Activated naive CD8-positive, alpha-beta T cell treated with anti-CD3 and anti-CD28 coated beads, Interleukin-2, amount 50 U/mL, for 24 hours (primary cell): ENCODE results near the gene DKK3.

Experiments
- ATAC-seq: fragments of 150-1000 bp; cut with Tn5 transposase; one replicate; pipeline ENCODE4 v1.10.0; 2021
- DNase-seq: peaks from one replicate; pipeline ENCODE4 v3.0.0; 2021
- H3K27ac Mint-ChIP-seq: one replicate; pipeline ENCODE4 v1.8.0; 2021; ENCODE audit warnings: mild to moderate bottlenecking, mixed read lengths
- H3K27me3 Mint-ChIP-seq: one replicate; pipeline ENCODE4 v1.8.0; 2021; ENCODE audit warnings: mixed read lengths
- H3K36me3 Mint-ChIP-seq: one replicate; pipeline ENCODE4 v1.8.0; 2021; ENCODE audit warnings: low read depth, mixed read lengths
- H3K4me1 Mint-ChIP-seq: one replicate; pipeline ENCODE4 v1.8.0; 2021; ENCODE audit warnings: mixed read lengths
- H3K4me3 Mint-ChIP-seq: one replicate; pipeline ENCODE4 v1.8.0; 2021; ENCODE audit warnings: mild to moderate bottlenecking, moderate library complexity, mixed read lengths
- H3K9me3 Mint-ChIP-seq: one replicate; pipeline ENCODE4 v1.8.0; 2021; ENCODE audit warnings: mixed read lengths

DKK3 gene

DNA sequence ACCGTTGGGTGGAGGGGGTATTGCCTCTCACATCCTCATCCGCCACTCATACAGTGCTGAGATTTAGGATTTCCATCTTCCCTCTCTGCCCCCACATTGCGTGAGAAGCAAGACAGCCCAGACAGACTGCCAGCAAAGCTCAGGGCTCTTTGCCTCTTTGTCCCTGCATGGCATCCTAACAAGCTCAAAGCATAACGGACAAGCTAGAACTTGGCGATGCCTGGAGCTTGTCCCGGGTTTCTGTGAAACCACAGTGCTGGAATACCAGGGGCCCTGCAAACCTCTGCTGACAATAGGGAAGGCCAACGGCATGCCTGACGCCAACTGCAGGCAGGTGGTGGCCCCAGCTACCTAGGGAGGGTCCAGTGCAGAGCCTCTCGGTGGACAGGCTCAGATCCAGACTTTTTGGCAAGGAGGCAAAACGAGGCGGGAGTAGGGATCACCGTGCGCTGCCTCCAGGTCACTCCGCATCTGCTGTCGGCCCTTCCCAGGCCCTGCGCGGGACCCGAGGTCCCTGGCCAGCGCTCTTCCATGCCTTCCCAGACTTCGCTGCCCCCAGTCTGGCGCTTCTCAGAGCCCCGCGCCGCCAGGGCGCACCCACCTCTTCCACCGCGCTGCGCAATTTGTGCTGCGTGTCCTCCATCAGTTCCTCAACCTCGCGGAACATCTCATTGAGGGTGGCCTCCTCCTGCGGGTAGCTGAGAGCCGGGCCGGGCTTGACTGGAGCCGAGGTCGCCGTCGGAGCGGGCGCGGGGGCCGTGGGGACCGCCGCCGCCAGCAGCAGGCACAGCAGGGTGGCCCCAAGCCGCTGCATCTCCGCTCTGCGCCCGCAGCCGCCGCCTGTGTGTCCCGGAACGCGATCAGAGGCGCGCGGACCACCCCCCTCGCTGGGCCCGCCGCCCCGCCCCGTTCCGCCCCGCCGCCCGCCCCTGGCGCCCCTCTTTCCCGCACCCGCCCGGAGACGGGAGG, at the start of gene DKK3:
TSS of gene DKK3 (minus strand) at position 858 of the 969 bp plus-strand sequence. CDS start at position 814, 44 bp downstream.
- Mint-ChIP-seq H3K36me3 (no peaks in the 10 kb centered on the region), H3K9me3 (no peaks in the 10 kb centered on the region), H3K4me3 (peak within 1 kb of the TSS; percentile 41), H3K27me3 (peaks cover 75% of the 10 kb centered on the region), H3K4me1 (peaks cover 8% of the 10 kb centered on the region), H3K27ac (no peak within 1 kb of the TSS)
- peak; percentile 33 for ATAC-seq
- no peak for DNase-seq

DNA sequence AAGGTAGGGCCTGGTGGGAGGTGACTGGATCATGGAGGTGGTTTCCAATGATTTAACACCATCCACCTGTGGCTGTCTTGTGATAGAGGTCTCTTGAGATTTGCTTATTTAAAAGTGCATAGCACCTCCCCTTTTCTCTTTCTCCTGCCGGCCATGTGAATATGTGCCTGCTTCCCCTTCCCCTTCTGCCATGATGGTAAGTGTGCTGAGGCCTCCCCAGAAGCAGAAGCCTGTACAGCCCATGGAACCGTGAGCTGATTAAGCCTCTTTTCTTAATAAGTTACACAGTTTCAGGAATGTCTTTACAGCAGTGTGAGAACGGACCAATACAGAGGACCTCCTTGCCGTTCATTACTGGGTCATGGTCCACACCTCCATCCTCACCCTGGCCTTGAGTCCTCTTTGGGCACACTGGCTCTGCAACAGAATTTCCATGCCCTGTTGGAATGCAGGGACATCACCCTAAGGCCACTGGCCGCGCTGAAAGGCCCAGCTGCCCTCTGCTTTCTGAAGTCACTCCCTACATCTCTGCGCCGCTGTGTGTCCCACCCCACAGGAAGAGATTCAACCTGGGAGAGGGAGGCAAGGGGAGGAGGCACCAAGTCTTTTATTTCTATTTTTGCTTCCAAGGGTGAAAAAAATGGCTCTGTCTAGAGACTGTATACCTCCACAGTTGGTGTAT, 49.0 kb upstream of the DKK3 start:
- H3K27ac Mint-ChIP-seq: no peak overlapping the region
- peaks cover 4% of the 10 kb centered on the region for H3K4me1 Mint-ChIP-seq
- DNase-seq (no peak), ATAC-seq (no peak)
- H3K36me3 Mint-ChIP-seq: no peaks in the 10 kb centered on the region
- H3K9me3 Mint-ChIP-seq: no peaks in the 10 kb centered on the region
- no peaks in the 10 kb centered on the region for H3K27me3 Mint-ChIP-seq
- H3K4me3 Mint-ChIP-seq: no peak overlapping the region

DNA sequence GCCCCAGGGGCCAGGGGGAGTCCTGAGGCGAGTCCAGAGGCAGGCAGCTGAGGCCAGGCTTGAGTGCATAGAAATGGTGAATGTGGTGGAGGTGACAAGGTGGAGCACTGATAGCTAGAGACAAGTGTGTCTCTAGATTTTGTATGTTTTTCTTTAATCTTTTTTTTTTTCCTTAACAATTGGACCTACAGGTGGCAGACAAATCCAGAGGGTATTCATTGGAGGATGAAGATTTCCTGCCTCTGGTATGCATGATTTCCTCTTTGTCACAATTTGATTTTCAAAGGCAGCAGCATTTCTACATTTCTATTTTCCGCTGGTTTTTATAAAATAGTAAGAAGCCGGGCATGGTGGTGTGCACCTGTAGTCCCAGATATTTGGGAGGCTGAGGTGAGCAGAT, 47.7 kb upstream of the DKK3 start:
- no peak overlapping the region for H3K4me3 Mint-ChIP-seq
- H3K27ac Mint-ChIP-seq: no peak overlapping the region
- ATAC-seq: no peak

DNA sequence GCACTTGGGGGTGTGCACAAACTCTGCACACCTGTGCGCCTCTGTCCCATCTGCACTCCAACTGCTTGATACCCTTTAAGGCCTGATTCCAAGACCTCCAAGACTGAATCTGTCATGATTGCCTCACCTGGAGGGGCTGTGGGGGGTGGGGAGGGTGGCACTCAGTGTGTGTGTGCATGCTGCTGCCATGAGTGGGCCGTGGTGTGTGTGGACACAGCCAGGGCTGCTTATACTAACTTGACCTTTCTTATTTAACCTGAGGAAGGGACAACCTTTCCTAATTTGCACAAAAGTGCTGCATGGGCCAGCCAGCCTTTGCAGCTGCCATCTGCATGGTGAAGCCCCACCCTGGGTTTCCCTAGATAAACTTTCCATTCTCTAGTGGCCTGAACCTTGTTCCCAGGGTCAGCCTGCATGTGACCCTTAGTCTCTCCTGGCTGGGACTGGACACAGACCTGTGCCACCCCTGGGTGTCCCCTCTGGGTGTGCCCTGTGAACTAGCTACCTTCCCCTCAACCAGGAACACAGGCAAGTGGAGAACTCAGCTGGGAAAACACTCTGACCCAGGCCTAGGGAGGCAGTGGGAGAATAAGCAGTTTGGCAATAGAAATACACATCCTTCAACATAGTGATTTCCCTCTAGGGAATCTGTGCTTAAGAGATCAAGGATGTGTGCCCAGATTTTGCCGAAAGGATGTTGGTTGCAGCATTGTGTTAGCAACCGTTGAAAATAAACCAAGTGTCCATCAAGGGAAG, 45.4 kb upstream of the DKK3 start:
- H3K4me3 Mint-ChIP-seq: no peak overlapping the region
- DNase-seq (no peak), ATAC-seq (no peak)

More for the DNA sequence above, 47.7 kb upstream of the DKK3 start:
- DNase-seq: no peak
- Mint-ChIP-seq H3K36me3 (no peaks in the 10 kb centered on the region), H3K9me3 (no peaks in the 10 kb centered on the region), H3K27me3 (no peaks in the 10 kb centered on the region), H3K4me1 (no peaks in the 10 kb centered on the region)

DNA sequence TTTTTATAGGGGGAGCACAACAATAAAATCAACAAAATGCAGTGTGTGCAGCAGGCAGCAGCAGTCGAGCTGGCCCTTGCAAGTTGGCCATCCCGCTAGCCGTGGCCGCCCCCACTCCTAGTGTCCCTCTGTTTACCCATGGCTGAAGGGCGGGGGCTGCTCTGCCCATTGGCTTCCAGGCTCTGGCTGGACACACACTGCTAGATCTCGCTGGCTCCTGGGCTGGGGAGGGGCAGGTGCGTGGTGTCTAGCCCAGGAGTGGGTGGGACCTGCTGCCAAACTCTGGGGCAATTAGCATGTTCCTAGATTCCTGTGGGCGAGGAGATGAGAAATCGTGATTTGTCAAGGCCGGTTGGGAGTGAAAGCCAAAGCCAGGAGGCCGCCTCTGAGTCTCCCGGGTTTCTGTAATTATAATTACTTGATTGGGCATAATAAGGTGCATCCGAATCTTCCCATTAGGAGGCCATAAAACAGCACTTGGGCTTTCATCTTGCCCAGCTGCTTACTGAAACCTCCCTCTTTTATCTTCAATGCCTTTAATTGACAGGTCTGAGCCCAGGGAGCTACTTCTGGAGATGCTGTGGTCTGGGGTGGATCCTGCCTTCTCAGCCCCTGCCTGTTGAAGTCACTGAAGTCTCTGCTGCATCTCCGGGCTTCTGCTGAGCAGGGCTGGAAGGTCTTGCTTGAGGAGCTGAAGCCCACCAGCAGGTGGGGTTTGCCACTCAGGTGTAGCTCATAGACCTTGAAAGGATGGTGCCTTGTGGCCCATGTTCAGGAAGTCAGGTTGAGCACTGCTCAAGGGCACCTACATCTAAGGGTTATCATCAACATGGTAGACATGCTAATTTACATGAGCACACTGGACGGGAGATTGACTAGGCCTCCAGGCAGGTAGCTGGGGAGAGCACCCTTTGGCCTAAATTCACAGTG, 44.5 kb upstream of the DKK3 start:
- H3K27me3 Mint-ChIP-seq: no peaks in the 10 kb centered on the region
- H3K4me3 Mint-ChIP-seq: no peak overlapping the region
- no peaks in the 10 kb centered on the region for H3K9me3 Mint-ChIP-seq
- no peak for DNase-seq
- H3K36me3 Mint-ChIP-seq: no peaks in the 10 kb centered on the region
- ATAC-seq: peak; percentile 28
- H3K27ac Mint-ChIP-seq: no peak overlapping the region
- H3K4me1 Mint-ChIP-seq: no peaks in the 10 kb centered on the region

More for the DNA sequence above, 45.4 kb upstream of the DKK3 start:
- Mint-ChIP-seq H3K9me3 (no peaks in the 10 kb centered on the region), H3K4me1 (no peaks in the 10 kb centered on the region), H3K27me3 (no peaks in the 10 kb centered on the region), H3K27ac (no peak overlapping the region), H3K36me3 (no peaks in the 10 kb centered on the region)

DNA sequence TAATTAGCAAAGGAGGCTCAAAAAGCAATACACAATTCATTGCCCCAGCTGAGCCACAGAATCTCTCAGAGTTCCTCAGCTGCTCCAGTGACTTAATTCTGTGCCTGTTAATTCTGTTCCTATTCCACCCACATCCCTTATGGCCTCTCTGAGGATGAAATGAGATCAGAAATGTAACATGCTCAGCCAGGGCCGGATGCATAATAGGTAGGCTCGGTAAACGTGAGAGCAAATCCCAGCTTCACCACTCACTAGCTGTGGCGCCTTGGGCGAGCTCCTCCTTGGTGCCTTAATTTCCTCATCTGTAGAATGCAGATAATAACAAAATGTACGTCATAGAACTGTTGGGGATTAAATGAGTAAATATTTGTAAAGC, 42.8 kb upstream of the DKK3 start:
- peaks cover 1% of the 10 kb centered on the region for H3K27me3 Mint-ChIP-seq
- no peak for DNase-seq
- peaks cover 3% of the 10 kb centered on the region for H3K4me1 Mint-ChIP-seq
- ATAC-seq: no peak
- no peak overlapping the region for H3K27ac Mint-ChIP-seq
- H3K36me3 Mint-ChIP-seq: no peaks in the 10 kb centered on the region
- H3K4me3 Mint-ChIP-seq: no peak overlapping the region
- H3K9me3 Mint-ChIP-seq: no peaks in the 10 kb centered on the region

DNA sequence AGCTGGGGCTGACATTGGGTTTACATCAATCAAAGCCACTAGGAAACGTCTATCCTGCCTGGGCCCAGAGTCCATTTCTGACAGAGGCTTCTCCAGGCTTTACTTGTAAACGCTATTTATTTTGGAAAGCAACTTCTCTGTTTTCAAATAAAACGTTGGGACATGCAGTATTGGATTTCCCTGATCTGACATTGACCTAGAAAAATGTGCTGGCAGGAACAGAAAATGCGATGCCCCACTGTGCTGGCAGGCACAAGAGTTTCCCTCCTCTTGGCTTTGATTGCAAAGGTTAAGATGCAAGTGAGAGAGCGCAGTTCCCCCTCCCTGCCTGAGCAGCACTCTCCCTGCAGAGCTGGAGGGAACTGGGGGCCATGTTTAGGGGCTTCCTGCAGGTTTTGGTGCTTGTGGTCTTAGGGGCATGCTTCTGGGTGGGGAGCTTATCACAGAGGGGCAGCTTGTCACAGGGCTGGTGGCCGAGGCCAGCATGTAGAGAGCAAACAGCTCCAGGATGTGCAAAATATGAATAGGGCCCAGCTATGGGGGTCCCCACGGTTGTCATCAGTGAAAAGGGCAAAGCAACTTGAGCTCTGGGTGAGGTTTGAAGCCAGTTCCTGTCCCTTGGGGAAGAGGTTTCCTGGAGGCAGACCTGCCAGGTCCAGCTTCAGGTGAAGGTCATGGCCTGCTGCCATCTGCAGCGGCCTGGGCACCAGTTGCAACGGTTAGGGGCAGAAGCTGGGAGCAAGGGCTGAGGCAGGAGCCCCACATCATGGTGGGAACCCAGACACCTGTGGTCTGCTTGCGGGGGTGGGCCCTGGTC, 42.3 kb upstream of the DKK3 start:
- Mint-ChIP-seq H3K36me3 (no peaks in the 10 kb centered on the region), H3K4me1 (peaks cover 3% of the 10 kb centered on the region), H3K27ac (no peak overlapping the region), H3K4me3 (no peak overlapping the region), H3K9me3 (no peaks in the 10 kb centered on the region), H3K27me3 (peaks cover 1% of the 10 kb centered on the region)
- DNase-seq: no peak
- no peak for ATAC-seq

DNA sequence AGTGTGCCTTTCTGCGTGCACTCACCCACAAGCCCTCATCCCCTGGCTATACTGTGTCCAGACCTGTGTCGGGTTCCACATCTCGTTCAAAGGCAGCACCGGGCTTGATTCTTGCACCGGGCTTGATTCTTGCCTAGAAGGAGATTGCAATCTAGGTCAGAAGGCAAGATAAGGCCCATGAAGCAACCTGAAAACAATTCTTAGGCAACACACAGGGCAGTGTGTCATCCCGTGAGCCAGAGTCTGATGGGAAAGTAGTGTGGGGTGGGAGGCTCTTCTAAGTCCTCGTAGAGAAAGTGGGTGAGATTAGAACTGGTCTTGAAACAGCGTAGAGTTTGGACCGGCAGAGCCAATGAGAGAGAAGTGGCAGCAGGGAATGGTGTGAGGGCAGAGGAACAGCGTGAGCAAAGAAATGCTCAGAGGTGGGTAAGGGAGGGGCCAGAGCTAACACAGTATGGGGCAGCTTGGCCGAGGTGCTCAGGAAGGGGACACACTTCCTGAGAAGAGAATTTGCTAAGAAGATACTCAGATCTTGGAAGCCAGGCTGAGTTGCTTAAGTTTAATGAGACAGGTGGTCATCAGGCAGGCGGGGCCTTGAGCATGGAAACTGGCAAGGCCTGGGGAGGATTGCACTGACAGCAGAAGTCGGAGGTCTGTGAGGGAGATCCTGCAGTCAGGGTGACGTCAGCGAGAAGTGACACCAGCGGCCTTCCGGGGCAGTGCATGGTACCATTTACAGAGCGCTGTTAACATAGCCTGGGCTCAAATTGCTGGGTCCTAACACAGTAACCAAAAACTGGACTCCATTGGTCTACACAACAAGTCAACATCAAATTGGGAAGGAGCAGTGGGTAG, 40.7 kb upstream of the DKK3 start:
- Mint-ChIP-seq H3K4me1 (peaks cover 3% of the 10 kb centered on the region), H3K27ac (no peak overlapping the region), H3K9me3 (no peaks in the 10 kb centered on the region), H3K4me3 (no peak overlapping the region), H3K27me3 (peaks cover 1% of the 10 kb centered on the region), H3K36me3 (no peaks in the 10 kb centered on the region)
- ATAC-seq (no peak), DNase-seq (no peak)

DNA sequence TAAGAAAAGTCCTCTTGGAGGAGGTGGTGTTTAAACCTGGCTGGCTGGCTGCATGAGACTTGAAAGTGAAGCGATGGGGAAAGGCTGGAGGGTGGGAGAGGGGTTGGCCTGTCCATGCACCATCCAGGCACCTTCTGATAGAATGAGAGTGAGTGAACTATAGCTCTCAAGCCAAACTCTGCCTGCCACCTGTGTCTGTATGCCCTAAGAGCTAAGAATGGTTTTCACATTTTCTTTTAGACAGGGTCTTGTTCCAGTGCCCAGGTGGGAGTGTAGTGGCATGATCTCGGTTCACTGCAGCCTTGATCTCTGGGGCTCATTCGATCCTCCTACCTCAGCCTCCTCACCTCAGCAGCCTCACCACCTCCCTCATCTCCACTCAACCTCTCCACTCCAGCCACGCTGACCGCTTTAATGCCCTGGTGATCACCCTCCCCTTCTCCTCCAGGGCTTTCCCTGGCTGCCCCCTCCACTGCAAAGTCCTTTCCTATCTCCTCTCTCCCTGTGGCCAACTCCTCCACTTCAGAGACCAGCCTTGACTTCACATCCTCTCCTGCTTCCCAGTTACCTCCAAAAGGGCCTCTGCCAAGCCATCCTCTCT, 38.3 kb upstream of the DKK3 start:
- peaks cover 1% of the 10 kb centered on the region for H3K27me3 Mint-ChIP-seq
- ATAC-seq (no peak), DNase-seq (no peak)
- H3K27ac Mint-ChIP-seq: no peak overlapping the region
- peaks cover 3% of the 10 kb centered on the region for H3K4me1 Mint-ChIP-seq
- no peaks in the 10 kb centered on the region for H3K36me3 Mint-ChIP-seq
- H3K9me3 Mint-ChIP-seq: no peaks in the 10 kb centered on the region
- no peak overlapping the region for H3K4me3 Mint-ChIP-seq

DNA sequence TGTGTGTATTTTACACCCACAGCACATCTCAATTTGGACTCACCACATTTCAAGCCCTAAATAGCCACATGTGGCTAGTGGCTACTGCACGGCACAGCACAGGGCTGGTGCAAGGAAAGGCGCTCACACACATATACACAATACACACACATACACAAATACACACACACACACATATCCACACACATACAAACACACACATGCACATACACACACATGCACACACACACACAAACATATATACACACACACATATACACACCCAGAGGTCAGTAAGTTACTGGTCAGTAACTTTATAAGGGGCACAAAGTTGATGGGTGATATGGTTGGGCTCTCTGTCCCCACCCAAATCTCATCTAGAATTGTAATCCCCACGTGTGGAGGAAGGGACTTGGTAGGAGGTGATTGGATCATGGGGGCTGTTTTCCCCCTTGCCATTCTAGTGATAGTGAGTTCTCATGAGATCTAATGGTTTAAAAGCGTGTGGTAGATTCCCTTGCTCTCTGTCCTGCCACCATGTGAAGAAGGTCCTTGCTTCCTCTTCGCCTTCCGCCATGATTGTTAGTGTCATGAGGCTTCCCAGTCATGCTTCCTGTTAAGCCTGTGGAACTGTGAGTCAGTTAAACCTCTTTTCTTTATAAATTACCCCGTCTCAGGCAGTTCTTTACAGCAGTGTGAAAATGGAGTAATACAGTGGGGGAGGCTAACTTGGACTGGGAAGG, 37.6 kb upstream of the DKK3 start:
- ATAC-seq (no peak), DNase-seq (no peak)
- H3K36me3 Mint-ChIP-seq: no peaks in the 10 kb centered on the region
- H3K27me3 Mint-ChIP-seq: peaks cover 1% of the 10 kb centered on the region
- H3K27ac Mint-ChIP-seq: no peak overlapping the region
- H3K4me3 Mint-ChIP-seq: no peak overlapping the region
- peaks cover 3% of the 10 kb centered on the region for H3K4me1 Mint-ChIP-seq
- H3K9me3 Mint-ChIP-seq: no peaks in the 10 kb centered on the region

DNA sequence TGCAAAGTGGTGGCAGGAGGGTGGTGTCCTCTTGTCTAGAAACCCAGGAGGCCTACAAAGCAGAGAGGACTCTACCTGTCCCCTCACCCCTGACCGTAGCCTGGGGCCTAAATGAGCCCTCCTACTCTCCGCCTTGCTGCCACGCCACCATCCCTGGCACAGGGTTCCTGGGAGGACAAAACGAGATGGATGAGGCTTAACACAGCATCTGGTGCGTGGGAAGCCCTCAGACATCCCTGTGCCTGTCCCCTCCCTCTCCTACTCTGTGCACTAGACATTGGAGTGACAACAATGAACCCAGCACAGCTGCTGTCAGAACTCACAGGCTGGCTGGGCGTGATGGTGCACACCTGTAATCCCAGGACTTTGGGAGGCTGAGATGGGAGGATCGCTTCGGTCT, 36.4 kb upstream of the DKK3 start:
- Mint-ChIP-seq H3K9me3 (no peaks in the 10 kb centered on the region), H3K4me1 (peaks cover 3% of the 10 kb centered on the region), H3K36me3 (no peaks in the 10 kb centered on the region), H3K27me3 (peaks cover 1% of the 10 kb centered on the region), H3K27ac (no peak overlapping the region), H3K4me3 (no peak overlapping the region)
- no peak for ATAC-seq
- DNase-seq: no peak
